Kidney (tissue), 14 donors: ENCODE results near the gene GCK. TPM values are rescaled to one million over a fixed set of nuclear protein-coding genes. Genes with fewer than 3 reads are reported as not detected.

Experiments
- DNase-seq, 5 donors: peaks; one replicate each; pipeline ENCODE4 v3.0.0-alpha.2; 2013 to 2020
- FAIRE-seq: peaks from 2 replicates; lab custom pipeline; 2012; peaks lifted over from hg19 to GRCh38; lab: Jason Lieb, UNC
- H3K27ac ChIP-seq, 2 donors: one replicate each; pipeline ENCODE4 v1.7.0; 2013; ENCODE audit warnings: low read depth in 2 of 2, low read length in 2 of 2, inconsistent platforms in 1 of 2
- H3K27me3 ChIP-seq: one replicate; pipeline ENCODE4 v1.7.1; 2013; ENCODE audit warnings: low read length, inconsistent platforms; ENCODE audit not compliant: control insufficient read depth, insufficient read depth
- H3K36me3 ChIP-seq, 3 donors: one replicate each; pipeline versions ENCODE4 v1.7.0 to v1.7.1; 2013; ENCODE audit warnings: low read length in 3 of 3, control low read depth in 1 of 3, inconsistent platforms in 1 of 3; ENCODE audit not compliant: insufficient read depth in 3 of 3, control insufficient read depth in 2 of 3
- H3K4me1 ChIP-seq, 3 donors: one replicate each; pipeline versions ENCODE4 v1.7.0 to v1.7.1; 2013; ENCODE audit warnings: low read length in 3 of 3, inconsistent platforms in 1 of 3, low read depth in 1 of 3; ENCODE audit not compliant: control insufficient read depth in 2 of 3, insufficient read depth in 2 of 3
- H3K4me3 ChIP-seq, 3 donors: one replicate each; pipeline versions ENCODE4 v1.7.0 to v1.8.1; 2013; ENCODE audit warnings: low read length in 3 of 3, control low read depth in 1 of 3, inconsistent platforms in 1 of 3
- H3K9ac ChIP-seq, 3 donors: one replicate each; pipeline versions ENCODE4 v1.7.0 to v1.7.1; 2013; ENCODE audit warnings: low read length in 3 of 3, control low read depth in 1 of 3, inconsistent platforms in 1 of 3
- H3K9me3 ChIP-seq, 3 donors: one replicate each; pipeline versions ENCODE4 v1.7.0 to v1.7.1; 2013; ENCODE audit warnings: low read length in 3 of 3, control low read depth in 1 of 3, inconsistent platforms in 1 of 3; ENCODE audit not compliant: control insufficient read depth in 2 of 3, insufficient read depth in 1 of 3
- intact Hi-C: fragments of 100-400 bp; cut with DNase I; formaldehyde crosslinking; loops from one replicate; pipeline ENCODE4 v1.11.1; 2022
- polyA plus RNA-seq: library from polyadenylated mRNA; stranded (reverse); fragments of 350-450 nt; fragmentation: Illumina TruSeq; extraction: RNeasy Lipid Tissue Mini Kit (QIAGEN cat#74804); gene quantifications from one replicate; pipeline ENCODE4 v1.2.3, GENCODE V29; 2014; ENCODE audit warnings: low read depth, low replicate concordance; ENCODE audit not compliant: insufficient read depth
- total RNA-seq: library from RNA; stranded (reverse); fragmentation: NEBNext Ultra II Directional; extraction: Animal tissue kit (Norgen Biotek cat#: 25700); gene quantifications from one replicate; pipeline ENCODE4 v1.2.1, GENCODE V29; 2021
- TF ChIP-seq, protein P1 (sequence below): IDR thresholded peaks from 3 replicates; pipeline ENCODE4 v1.5.1; 2012; ENCODE audit warnings: mild to moderate bottlenecking, moderate library complexity, borderline replicate concordance; ENCODE audit not compliant: insufficient read depth; ENCODE audit errors: extremely low read depth
- donor health status: control.
- donor health status: control.
- donor health status: control.
- donor health status: control.
- donor health status: control.
- donor health status: DM: yes; HTN: yes; CAD: no.
- donor health status: Normal renal cell carcinoma (clear cell type).

GCK gene
- total and polyA plus RNA-seq, 2 donors from 2014 or later: 0.25 to 1.0 TPM

DNA sequence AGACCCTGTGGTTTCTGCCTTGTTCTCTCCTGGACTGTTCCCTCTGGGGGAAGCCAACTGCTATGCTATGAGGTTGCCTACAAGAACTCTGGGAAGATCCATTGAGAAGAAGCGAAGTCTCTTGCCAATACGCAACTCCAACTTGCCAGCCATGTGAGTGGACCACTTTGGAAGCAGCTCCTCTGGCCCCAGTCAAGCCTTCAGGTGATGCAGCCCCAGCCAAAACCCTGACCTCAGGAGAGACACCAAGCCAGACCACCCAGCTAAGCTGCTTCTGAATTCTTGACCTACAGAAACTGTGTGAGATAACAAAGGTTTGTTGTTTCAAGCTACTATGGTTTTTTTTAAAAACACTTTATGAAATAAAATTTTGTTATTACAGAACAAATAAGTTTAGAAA is 27.9 kb downstream of the GCK start:
- no peak for DNase-seq
- Histone ChIP-seq H3K36me3 (no peaks in the 10 kb centered on the region), H3K27me3 (no peaks in the 10 kb centered on the region), H3K9me3 (no peaks in the 10 kb centered on the region), H3K4me3 (no peak overlapping the region), H3K27ac (no peak overlapping the region), H3K4me1 (no peaks in the 10 kb centered on the region), H3K9ac (no peak overlapping the region)
- TF ChIP-seq, protein P1, sequence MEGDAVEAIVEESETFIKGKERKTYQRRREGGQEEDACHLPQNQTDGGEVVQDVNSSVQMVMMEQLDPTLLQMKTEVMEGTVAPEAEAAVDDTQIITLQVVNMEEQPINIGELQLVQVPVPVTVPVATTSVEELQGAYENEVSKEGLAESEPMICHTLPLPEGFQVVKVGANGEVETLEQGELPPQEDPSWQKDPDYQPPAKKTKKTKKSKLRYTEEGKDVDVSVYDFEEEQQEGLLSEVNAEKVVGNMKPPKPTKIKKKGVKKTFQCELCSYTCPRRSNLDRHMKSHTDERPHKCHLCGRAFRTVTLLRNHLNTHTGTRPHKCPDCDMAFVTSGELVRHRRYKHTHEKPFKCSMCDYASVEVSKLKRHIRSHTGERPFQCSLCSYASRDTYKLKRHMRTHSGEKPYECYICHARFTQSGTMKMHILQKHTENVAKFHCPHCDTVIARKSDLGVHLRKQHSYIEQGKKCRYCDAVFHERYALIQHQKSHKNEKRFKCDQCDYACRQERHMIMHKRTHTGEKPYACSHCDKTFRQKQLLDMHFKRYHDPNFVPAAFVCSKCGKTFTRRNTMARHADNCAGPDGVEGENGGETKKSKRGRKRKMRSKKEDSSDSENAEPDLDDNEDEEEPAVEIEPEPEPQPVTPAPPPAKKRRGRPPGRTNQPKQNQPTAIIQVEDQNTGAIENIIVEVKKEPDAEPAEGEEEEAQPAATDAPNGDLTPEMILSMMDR: no peak
- intact Hi-C loops: no loop called here
- FAIRE-seq: no peak

DNA sequence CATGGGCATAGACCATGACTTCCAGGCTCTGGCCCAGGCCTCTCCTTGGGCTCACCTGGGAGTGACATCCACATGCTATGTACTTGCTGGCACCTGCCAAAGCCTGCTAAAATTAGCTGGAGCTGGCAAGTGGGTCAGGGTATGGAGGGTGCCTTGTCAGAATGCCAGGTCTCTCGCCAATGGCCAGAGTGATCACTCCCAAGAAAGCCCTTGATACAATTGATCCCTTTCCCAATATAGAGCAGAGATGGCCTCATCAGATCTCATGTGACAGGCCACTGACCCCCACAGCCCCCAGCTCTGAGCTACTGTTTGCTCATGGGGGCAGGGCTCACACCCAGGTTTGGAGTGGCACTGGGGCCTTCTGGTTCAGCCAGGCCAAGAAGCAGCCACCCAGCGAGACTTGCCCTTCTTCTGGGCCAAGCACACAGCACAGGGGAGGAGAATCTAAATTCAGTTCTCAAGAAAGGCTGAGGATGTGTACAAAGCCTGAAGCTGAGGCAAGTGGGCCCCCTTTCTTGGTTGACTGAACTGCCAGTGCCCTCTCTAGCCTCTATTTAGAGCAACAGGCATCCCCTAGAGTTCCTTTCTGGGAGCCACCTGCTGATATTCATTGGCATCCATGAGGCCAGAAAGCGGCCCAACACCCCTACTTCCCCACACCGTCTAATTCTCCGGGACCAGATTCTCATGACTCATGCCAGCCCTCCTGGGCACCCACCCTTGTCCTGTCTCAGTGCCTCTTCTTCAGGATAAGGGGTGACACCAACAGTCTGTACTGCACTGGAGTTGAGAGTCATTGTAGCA is 29.2 kb downstream of the GCK start:
- no peak overlapping the region for H3K4me3 ChIP-seq
- no peaks in the 10 kb centered on the region for H3K9me3 ChIP-seq
- no peaks in the 10 kb centered on the region for H3K36me3 ChIP-seq
- intact Hi-C loops: no loop called here
- FAIRE-seq (no peak), DNase-seq (peak in 1 of 5 donors; percentile 16)
- no peaks in the 10 kb centered on the region for H3K4me1 ChIP-seq
- no peaks in the 10 kb centered on the region for H3K27me3 ChIP-seq
- H3K27ac ChIP-seq: no peak overlapping the region
- no peak overlapping the region for H3K9ac ChIP-seq
- TF ChIP-seq, protein P1: no peak

GRCh38 chr7:44158873-44159631 is 30.2 kb downstream of the GCK start:
- intact Hi-C loops: no loop called here
- no peak overlapping the region for H3K9ac ChIP-seq
- peak in 1 of 5 donors; percentile 26 for DNase-seq
- no peak overlapping the region for H3K4me3 ChIP-seq
- H3K9me3 ChIP-seq: no peaks in the 10 kb centered on the region
- no peaks in the 10 kb centered on the region for H3K4me1 ChIP-seq
- no peaks in the 10 kb centered on the region for H3K36me3 ChIP-seq
- H3K27me3 ChIP-seq: no peaks in the 10 kb centered on the region
- no peak overlapping the region for H3K27ac ChIP-seq
- no peak for FAIRE-seq
- TF ChIP-seq, protein P1: no peak
